BLaER1 treated with 17β-estradiol and CSF1 and Interleukin-3, amounts not matched to agents 10 nM and 100 nM (cell line): ENCODE data around the gene PER1.

Source experiments
- H3K27ac ChIP-seq, 11 experiments: shearing (Covaris generic); formaldehyde crosslinking; 2 replicates each; pipeline ENCODE4 v1.8.1; 2022
- H3K27me3 ChIP-seq, 11 experiments: shearing (Covaris generic); formaldehyde crosslinking; 2 replicates each; pipeline ENCODE4 v1.8.1; 2022
- H3K36me3 ChIP-seq, 11 experiments: shearing (Covaris generic); formaldehyde crosslinking; 2 replicates each; pipeline ENCODE4 v1.8.1; 2022
- H3K4me1 ChIP-seq, 10 experiments: shearing (Covaris generic); formaldehyde crosslinking; 2 replicates each; pipeline ENCODE4 v1.8.1; 2022
- H3K4me2 ChIP-seq, 11 experiments: shearing (Covaris generic); formaldehyde crosslinking; 2 replicates each; pipeline ENCODE4 v1.8.1; 2022
- H3K4me3 ChIP-seq, 10 experiments: shearing (Covaris generic); formaldehyde crosslinking; 2 replicates each; pipeline ENCODE4 v1.8.1; 2022
- H3K9ac ChIP-seq, 11 experiments: shearing (Covaris generic); formaldehyde crosslinking; 2 replicates each; pipeline ENCODE4 v1.8.1; 2022
- H3K9me3 ChIP-seq, 11 experiments: shearing (Covaris generic); formaldehyde crosslinking; replicated peaks in 1 of 11; 2 replicates each; pipeline ENCODE4 v1.8.1; 2022
- H4K20me1 ChIP-seq, 11 experiments: shearing (Covaris generic); formaldehyde crosslinking; 2 replicates each; pipeline ENCODE4 v1.8.1; 2022
- Cebpa-rat ChIP-seq, 11 experiments: shearing (Covaris generic); IDR thresholded peaks; 2 replicates each; pipeline ENCODE4 v1.8.1; 2022

The PER1 gene, protein sequence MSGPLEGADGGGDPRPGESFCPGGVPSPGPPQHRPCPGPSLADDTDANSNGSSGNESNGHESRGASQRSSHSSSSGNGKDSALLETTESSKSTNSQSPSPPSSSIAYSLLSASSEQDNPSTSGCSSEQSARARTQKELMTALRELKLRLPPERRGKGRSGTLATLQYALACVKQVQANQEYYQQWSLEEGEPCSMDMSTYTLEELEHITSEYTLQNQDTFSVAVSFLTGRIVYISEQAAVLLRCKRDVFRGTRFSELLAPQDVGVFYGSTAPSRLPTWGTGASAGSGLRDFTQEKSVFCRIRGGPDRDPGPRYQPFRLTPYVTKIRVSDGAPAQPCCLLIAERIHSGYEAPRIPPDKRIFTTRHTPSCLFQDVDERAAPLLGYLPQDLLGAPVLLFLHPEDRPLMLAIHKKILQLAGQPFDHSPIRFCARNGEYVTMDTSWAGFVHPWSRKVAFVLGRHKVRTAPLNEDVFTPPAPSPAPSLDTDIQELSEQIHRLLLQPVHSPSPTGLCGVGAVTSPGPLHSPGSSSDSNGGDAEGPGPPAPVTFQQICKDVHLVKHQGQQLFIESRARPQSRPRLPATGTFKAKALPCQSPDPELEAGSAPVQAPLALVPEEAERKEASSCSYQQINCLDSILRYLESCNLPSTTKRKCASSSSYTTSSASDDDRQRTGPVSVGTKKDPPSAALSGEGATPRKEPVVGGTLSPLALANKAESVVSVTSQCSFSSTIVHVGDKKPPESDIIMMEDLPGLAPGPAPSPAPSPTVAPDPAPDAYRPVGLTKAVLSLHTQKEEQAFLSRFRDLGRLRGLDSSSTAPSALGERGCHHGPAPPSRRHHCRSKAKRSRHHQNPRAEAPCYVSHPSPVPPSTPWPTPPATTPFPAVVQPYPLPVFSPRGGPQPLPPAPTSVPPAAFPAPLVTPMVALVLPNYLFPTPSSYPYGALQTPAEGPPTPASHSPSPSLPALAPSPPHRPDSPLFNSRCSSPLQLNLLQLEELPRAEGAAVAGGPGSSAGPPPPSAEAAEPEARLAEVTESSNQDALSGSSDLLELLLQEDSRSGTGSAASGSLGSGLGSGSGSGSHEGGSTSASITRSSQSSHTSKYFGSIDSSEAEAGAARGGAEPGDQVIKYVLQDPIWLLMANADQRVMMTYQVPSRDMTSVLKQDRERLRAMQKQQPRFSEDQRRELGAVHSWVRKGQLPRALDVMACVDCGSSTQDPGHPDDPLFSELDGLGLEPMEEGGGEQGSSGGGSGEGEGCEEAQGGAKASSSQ (N-terminal part only)

DNA sequence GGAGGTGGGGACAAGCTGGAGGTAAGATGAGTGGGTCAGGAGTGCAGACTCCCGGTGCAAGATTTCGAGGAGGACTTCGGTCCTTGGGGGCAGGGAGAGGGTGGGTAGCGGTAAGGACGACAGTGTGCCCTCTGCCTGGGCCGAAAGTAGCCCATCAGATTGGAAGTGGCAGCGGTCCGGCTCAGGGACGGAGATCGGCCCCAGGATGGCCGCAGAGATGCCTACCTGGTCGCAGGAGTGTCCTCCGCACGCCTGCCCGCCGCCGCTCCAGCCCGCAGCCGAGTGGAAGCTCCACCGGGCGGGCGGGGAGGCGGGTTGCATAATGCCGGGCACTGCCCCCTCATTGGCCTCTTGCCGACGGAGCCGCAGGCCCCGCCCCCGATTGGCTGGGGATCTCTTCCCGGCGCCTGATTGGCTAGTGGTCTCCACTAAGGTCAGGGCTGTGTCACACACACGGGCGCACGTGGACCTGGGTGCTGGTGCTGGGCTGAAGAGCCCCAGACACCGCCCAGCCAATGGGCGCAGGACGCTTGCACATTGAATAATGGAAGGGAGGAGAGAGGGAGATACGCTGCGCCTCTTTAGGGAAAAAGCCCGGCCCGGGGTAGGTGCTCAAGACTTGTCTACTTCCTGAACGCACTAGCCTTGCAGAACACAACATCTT is at the start of gene PER1:
PER1 (minus strand) TSS at position 293 of the 664 bp plus-strand sequence. CDS start 1,698 bp downstream, outside the sequence.
- peak within 1 kb of the TSS; percentile 60 to 92 (median 80) for H3K4me3 ChIP-seq
- peaks cover 51 to 68% (median 57%) of the 10 kb centered on the region in 10 experiments for H3K4me1 ChIP-seq
- H3K27me3 ChIP-seq, result no peaks in the 10 kb centered on the region
- H3K9ac ChIP-seq, result peak within 1 kb of the TSS; percentile 84 to 96 (median 87)
- H3K4me2 ChIP-seq, result peak within 1 kb of the TSS; percentile 82 to 99 (median 97)
- H3K9me3 ChIP-seq, result no peaks in the 10 kb centered on the region
- TF ChIP-seq Cebpa-rat (IDR thresholded peaks at IDR 0.05), result peak in 10 of 11 experiments; percentile 31 to 83 (median 78); a peak in 16 of 22 replicates
- H3K36me3 ChIP-seq, result peaks cover 28 to 35% (median 34%) of the 10 kb centered on the region in 11 experiments
- peak within 1 kb of the TSS; percentile 85 to 97 (median 88) for H3K27ac ChIP-seq
- peaks cover 16 to 56% (median 35%) of the 10 kb centered on the region in 11 experiments for H4K20me1 ChIP-seq

DNA sequence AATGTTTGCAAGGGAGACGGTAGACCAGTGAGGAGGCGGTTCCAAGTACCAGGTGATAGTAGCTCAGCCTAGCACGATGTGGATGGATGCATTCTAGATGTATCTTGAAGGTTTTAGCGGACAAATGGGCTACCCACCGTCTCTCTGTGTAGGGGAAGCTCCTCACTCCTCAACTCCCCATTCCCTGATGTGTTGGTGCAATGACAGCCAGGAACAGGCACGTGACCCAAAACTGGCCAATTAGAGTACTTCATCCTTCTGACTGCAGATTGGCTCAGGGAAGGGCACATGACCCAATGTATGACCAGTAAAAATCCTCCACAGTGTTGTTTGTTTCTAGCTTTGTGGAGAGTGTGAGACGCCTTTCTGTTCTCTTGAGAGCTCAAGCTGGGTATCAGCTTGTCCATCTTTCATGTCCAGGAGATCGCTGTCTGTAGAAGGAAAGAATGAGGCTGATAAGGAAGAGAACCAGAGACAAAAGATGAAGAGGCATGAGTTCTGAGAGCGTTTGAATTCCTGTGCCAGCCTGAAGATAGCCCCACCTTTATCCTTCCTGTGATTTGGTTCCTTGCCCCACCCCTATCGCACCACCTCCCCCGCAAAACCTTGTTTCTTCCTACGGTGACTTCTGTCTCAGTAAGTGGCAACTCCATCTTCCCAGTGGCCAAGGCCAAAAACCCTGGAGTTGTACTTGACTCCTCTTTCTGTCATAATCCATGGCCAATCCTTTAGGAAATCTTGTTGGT is 40.0 kb upstream of the PER1 start:
- Histone ChIP-seq H3K9me3 (no peaks in the 10 kb centered on the region), H3K4me2 (peak overlapping the region; percentile 49 to 81 (median 66)), H3K36me3 (no peaks in the 10 kb centered on the region), H3K27ac (peak overlapping the region in 10 of 11 experiments; percentile 7 to 75 (median 62); a peak in 17 of 22 replicates), H3K4me3 (peak overlapping the region in 6 of 10 experiments; percentile 0 to 47 (median 16); a peak in 5 of 20 replicates), H3K9ac (peak overlapping the region in 10 of 11 experiments; percentile 16 to 62 (median 48); a peak in 16 of 22 replicates), H3K27me3 (no peaks in the 10 kb centered on the region), H4K20me1 (peaks cover 14 to 21% (median 17%) of the 10 kb centered on the region in 11 experiments; a peak in 19 of 22 replicates), H3K4me1 (peaks cover 37 to 47% (median 43%) of the 10 kb centered on the region in 10 experiments)
- TF ChIP-seq Cebpa-rat (IDR thresholded peaks at IDR 0.05), result no peak

DNA sequence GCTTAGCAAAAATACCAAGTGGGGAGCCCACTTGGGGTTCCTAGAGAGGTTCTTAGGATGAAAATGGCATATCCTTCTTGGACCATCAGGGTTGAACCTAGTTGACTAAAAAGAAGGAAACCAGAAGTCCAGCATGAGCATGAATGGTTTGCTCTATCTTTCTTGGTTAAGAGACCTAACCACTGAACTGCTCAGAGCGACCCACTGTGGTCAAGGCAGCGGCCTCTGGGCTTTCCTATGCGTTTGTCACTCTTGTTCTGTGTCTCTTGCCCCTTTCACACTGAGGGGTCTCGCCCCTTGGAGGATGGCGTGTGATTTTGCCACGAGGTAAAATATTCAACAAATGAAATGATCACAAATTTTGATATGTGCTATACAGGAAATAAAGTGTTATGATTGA is 38.3 kb upstream of the PER1 start:
- no peak for TF ChIP-seq Cebpa-rat (IDR thresholded peaks at IDR 0.05)

DNA sequence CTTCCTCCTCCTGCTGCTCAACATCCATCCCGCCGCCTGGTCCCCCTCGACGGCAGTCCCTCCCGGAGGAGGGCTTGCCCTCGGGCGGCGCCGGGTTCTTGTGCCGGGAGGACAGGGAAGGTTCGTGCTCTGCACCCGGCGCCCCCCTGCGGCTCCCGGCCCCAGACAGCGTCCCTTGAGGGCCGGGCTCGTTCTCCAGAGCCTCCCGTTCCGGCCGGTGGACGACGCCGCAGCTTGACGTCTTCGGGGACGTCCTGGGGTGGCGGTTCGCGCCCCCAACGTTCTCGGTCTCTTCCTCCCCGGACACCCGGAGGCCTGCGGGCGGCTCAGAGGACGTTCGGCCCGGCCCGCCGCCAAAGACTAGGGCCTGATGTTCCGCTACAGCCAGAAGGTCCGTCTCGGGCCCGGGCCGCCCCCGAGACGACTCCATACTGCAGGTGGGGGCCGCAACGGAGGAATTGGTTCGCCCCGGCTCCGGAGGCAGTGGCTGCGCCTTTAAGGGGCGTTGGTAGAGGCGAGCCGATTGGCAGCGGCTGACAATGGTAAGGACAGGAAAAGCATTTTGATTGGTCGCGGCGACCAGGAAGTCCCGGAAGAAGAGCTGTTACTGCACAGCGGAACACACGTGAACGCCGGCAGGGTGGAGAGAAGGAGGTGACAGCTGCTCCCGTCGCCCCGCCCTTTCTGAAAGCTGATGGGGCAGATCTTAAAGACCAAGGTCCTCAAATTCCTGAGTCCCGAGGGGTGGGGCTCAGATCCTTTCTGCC is 37.7 kb upstream of the PER1 start, which contains the start of gene BORCS6:
BORCS6 (minus strand) TSS at position 470 of the 767 bp plus-strand sequence; CDS start at position 430, 40 bp downstream.
- peak within 1 kb of the TSS; percentile 73 to 91 (median 84) for H3K27ac ChIP-seq
- H4K20me1 ChIP-seq, result peaks cover 15 to 36% (median 20%) of the 10 kb centered on the region in 11 experiments; a peak in 19 of 22 replicates
- no peaks in the 10 kb centered on the region for H3K36me3 ChIP-seq
- H3K4me2 ChIP-seq, result peak within 1 kb of the TSS; percentile 85 to 100 (median 98)
- H3K4me3 ChIP-seq, result peak within 1 kb of the TSS; percentile 71 to 88 (median 79)
- no peak for TF ChIP-seq Cebpa-rat (IDR thresholded peaks at IDR 0.05)
- H3K4me1 ChIP-seq, result peaks cover 37 to 46% (median 43%) of the 10 kb centered on the region in 10 experiments
- peak within 1 kb of the TSS; percentile 78 to 93 (median 88) for H3K9ac ChIP-seq
- H3K27me3 ChIP-seq, result no peaks in the 10 kb centered on the region
- no peaks in the 10 kb centered on the region for H3K9me3 ChIP-seq

More for the DNA sequence above, 38.3 kb upstream of the PER1 start:
- Histone ChIP-seq H3K27me3 (no peaks in the 10 kb centered on the region), H3K9ac (peak overlapping the region in 9 of 11 experiments; percentile 15 to 93 (median 44); a peak in 11 of 22 replicates), H3K4me1 (peaks cover 37 to 46% (median 42%) of the 10 kb centered on the region in 10 experiments), H3K27ac (peak overlapping the region in 8 of 11 experiments; percentile 17 to 91 (median 80); a peak in 14 of 22 replicates), H3K4me3 (peak overlapping the region; percentile 23 to 88 (median 78); a peak in 13 of 20 replicates), H3K4me2 (peak overlapping the region; percentile 47 to 100 (median 70)), H3K36me3 (no peaks in the 10 kb centered on the region), H3K9me3 (no peaks in the 10 kb centered on the region), H4K20me1 (peaks cover 15 to 36% (median 20%) of the 10 kb centered on the region in 11 experiments; a peak in 19 of 22 replicates)

DNA sequence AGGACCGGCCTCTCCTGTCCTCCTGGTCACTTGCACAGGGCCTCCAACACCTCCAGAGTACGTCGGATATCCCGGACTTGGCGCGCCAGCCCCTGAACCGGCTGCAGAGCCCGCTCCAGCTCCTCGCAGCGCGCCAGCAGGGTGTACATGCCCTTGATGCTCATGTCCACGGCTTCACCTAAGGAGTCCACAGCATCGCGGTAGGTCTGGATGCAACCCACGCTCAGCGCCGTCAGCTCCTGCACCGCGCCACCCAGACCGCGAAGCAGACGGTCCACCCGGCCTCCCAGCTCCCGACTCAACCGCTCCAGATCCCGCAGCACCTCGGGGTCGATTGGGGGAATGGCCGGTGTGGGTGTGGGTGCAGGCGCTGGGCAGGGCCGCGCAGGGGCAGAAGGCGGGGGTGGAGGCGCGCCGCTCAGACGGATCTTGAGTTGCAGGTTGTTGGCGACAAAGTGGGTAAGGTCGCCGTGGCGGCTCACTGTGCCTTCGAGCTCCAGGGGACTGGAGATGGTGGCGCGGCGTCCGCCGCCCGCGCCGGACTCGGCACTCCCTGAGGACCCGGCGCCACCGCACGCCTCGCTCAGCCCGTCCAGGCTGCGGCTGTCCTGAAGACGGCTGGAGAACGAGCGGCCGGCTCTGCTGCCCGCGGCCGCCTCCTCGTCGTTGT is 37.0 kb upstream of the PER1 start:
- H4K20me1 ChIP-seq, result peaks cover 15 to 36% (median 20%) of the 10 kb centered on the region in 11 experiments; a peak in 19 of 22 replicates
- H3K27ac ChIP-seq, result peak overlapping the region; percentile 73 to 91 (median 84)
- H3K36me3 ChIP-seq, result no peaks in the 10 kb centered on the region
- peak overlapping the region; percentile 85 to 100 (median 98) for H3K4me2 ChIP-seq
- H3K27me3 ChIP-seq, result no peaks in the 10 kb centered on the region
- H3K4me1 ChIP-seq, result peaks cover 37 to 50% (median 46%) of the 10 kb centered on the region in 10 experiments
- H3K9ac ChIP-seq, result peak overlapping the region; percentile 78 to 93 (median 88)
- TF ChIP-seq Cebpa-rat (IDR thresholded peaks at IDR 0.05), result no peak
- H3K4me3 ChIP-seq, result peak overlapping the region; percentile 71 to 88 (median 79)
- H3K9me3 ChIP-seq, result no peaks in the 10 kb centered on the region

DNA sequence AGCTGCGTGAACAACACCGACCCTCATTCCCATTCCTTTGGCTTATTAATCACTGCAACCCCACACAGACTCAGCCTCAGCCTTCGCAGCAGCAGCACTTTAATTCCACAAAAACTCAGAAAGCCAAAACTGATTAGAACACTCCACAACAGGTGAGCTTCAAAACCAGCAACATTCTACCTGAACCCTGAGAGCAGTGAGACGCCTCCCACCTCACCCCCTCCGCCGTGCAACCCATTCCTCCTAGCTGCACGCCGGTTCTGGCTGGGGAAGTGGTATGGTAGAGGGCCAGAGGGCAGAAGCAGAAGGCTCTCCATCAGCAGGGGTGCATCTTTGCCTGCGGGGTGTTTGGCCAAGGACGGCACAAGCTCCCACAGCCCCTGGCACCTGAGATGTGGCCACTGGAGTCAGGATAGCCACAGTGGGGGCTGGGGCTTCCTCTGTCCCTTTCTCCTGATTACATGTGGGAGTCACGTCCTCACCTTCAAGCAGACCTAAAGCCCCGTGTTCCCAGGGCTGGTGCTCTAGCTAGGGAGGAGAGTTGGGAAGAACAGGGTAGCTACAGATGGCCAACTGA is 36.1 kb upstream of the PER1 start:
- peak overlapping the region; percentile 24 to 91 (median 84); a peak in 21 of 22 replicates for H3K27ac ChIP-seq
- H3K4me2 ChIP-seq, result peak overlapping the region; percentile 85 to 100 (median 98)
- H3K9me3 ChIP-seq, result no peaks in the 10 kb centered on the region
- H3K36me3 ChIP-seq, result no peaks in the 10 kb centered on the region
- H3K4me3 ChIP-seq, result peak overlapping the region; percentile 71 to 88 (median 79)
- TF ChIP-seq Cebpa-rat (IDR thresholded peaks at IDR 0.05), result no peak
- H3K9ac ChIP-seq, result peak overlapping the region; percentile 78 to 93 (median 88)
- peaks cover 15 to 36% (median 20%) of the 10 kb centered on the region in 11 experiments; a peak in 19 of 22 replicates for H4K20me1 ChIP-seq
- no peaks in the 10 kb centered on the region for H3K27me3 ChIP-seq
- peaks cover 37 to 56% (median 50%) of the 10 kb centered on the region in 10 experiments for H3K4me1 ChIP-seq
